ENCODE measurements around the gene GTPBP1. TPM values are rescaled to one million over a fixed set of nuclear protein-coding genes. Genes with fewer than 3 reads are reported as not detected.
A peak's percentile ranks its signal among the peaks of the same experiment; 100 is the strongest.

GTPBP1 gene
- total RNA-seq = 10 to 100 TPM; 82.4 TPM

DNA sequence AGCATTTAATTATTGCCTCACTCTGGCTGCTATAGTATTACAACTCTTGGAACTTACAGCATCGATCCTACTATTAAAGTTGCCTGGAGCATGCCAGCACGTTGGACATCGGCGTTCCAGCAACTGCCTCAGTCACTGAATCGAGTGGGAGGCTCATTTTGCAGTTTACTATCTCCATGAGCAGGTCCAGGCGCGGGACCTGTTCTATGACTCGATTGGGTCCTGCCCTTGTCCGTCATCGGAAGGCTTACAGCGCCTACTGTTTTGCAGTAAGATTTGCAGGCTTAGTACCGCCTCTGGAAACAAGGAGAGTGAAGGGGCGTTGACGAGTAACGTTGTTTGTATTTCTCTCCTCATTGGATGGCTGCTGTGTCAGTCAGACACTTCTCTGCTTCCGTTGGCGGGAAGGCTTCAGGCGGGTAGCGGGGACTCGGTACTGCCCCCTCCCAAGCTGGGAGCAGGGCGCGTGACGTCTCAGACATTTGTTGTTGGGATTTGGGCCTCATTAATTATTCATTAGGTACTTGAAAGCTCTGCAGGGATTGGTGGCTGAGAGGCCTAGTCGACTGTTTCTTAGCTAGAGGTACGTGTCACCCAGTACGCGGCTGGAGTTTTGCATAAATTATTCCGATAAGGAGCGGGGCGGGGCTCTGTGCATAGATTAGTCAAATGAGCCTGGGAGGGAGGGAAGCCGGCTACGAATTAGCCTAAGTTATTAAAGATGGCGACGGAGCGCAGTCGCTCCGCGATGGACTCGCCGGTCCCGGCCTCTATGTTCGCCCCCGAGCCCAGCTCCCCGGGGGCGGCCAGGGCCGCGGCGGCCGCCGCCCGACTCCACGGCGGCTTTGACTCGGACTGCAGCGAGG is at the start of gene GTPBP1:
TSS of gene GTPBP1 (plus strand) at position 710 of the 866 bp plus-strand sequence. CDS start at position 722, 12 bp downstream.
- Mint-ChIP-seq H3K4me1 (peaks cover 49% of the 10 kb centered on the region), H3K27me3 (no peaks in the 10 kb centered on the region), H3K4me3 (peak within 1 kb of the TSS; percentile 92), H3K9me3 (no peaks in the 10 kb centered on the region), H3K36me3 (peaks cover 32% of the 10 kb centered on the region), H3K27ac (peak within 1 kb of the TSS; percentile 96)
- peak; percentile 96 for DNase-seq

- H3K4me1 Mint-ChIP-seq = peaks cover 15% of the 10 kb centered on the region
- peak; percentile 88 for DNase-seq
- H3K36me3 Mint-ChIP-seq = peaks cover 2% of the 10 kb centered on the region
- H3K4me3 Mint-ChIP-seq = peak within 1 kb of the TSS; percentile 92
- no peaks in the 10 kb centered on the region for H3K9me3 Mint-ChIP-seq
- H3K27me3 Mint-ChIP-seq = no peaks in the 10 kb centered on the region
- peak within 1 kb of the TSS; percentile 98 for H3K27ac Mint-ChIP-seq
Observed at GRCh38 chr22:38656256-38657044, 49.3 kb upstream of the GTPBP1 start, which contains the start of the genes CBY1 and FAM227A. Gene CBY1 (plus strand): TSS chr22:38656638. CDS start chr22:38668055, 11,417 bp downstream. Gene FAM227A (minus strand): TSS chr22:38656392. CDS start chr22:38650168, 6,224 bp downstream.

GRCh38 chr22:38657045-38657909 is 48.5 kb upstream of the GTPBP1 start:
- Mint-ChIP-seq H3K36me3 (peaks cover 2% of the 10 kb centered on the region), H3K27me3 (no peaks in the 10 kb centered on the region), H3K4me1 (peaks cover 15% of the 10 kb centered on the region)

DNA sequence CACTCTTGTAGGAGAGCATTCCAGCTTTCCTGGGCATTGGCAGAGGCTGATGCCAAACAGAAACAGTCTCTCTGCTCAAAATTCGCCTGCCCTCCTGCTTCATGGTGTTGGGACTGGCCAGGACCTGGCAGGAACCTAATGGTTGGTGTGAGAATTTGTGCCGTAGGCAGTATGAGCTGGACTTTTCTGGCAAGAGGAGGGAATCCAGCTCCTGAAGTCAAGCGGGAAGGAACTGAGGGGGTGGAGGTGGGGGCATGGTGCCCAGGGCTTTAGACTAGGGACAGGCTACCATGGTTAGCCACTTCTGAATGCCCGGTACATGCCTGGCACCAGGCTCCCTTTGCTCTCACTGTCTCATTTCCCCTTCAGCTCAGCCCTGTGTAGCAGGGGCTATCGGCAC is 30.9 kb upstream of the GTPBP1 start:
- no peak overlapping the region for H3K4me3 Mint-ChIP-seq
- no peaks in the 10 kb centered on the region for H3K27me3 Mint-ChIP-seq
- no peaks in the 10 kb centered on the region for H3K9me3 Mint-ChIP-seq
- no peak for DNase-seq
- no peaks in the 10 kb centered on the region for H3K4me1 Mint-ChIP-seq
- no peak overlapping the region for H3K27ac Mint-ChIP-seq
- peaks cover 14% of the 10 kb centered on the region for H3K36me3 Mint-ChIP-seq

More at GRCh38 chr22:38657045-38657909, 48.5 kb upstream of the GTPBP1 start:
- peak overlapping the region; percentile 92 for H3K4me3 Mint-ChIP-seq
- DNase-seq = peak; percentile 52
- peak overlapping the region; percentile 98 for H3K27ac Mint-ChIP-seq
- H3K9me3 Mint-ChIP-seq = no peaks in the 10 kb centered on the region

GRCh38 chr22:38675833-38676232 is 29.9 kb upstream of the GTPBP1 start:
- Mint-ChIP-seq H3K4me3 (no peak overlapping the region), H3K4me1 (peaks cover 3% of the 10 kb centered on the region), H3K27me3 (no peaks in the 10 kb centered on the region), H3K27ac (no peak overlapping the region), H3K9me3 (no peaks in the 10 kb centered on the region), H3K36me3 (peaks cover 13% of the 10 kb centered on the region)
- no peak for DNase-seq

- Mint-ChIP-seq H3K27me3 (no peaks in the 10 kb centered on the region), H3K36me3 (peaks cover 39% of the 10 kb centered on the region), H3K27ac (peak within 1 kb of the TSS; percentile 93), H3K4me3 (peak within 1 kb of the TSS; percentile 91), H3K4me1 (peaks cover 19% of the 10 kb centered on the region), H3K9me3 (no peaks in the 10 kb centered on the region)
- DNase-seq = peak; percentile 89
Observed at GRCh38 chr22:38681582-38682335, 24.0 kb upstream of the GTPBP1 start, which contains the start of gene TOMM22. Gene TOMM22 (plus strand): TSS chr22:38681957. CDS start chr22:38681979, 22 bp downstream.

GRCh38 chr22:38684895-38685294 is 20.8 kb upstream of the GTPBP1 start:
- Mint-ChIP-seq H3K27me3 (no peaks in the 10 kb centered on the region), H3K4me1 (peaks cover 20% of the 10 kb centered on the region), H3K4me3 (no peak overlapping the region), H3K9me3 (no peaks in the 10 kb centered on the region), H3K36me3 (peaks cover 41% of the 10 kb centered on the region), H3K27ac (peak overlapping the region; percentile 65)
- DNase-seq = no peak

DNA sequence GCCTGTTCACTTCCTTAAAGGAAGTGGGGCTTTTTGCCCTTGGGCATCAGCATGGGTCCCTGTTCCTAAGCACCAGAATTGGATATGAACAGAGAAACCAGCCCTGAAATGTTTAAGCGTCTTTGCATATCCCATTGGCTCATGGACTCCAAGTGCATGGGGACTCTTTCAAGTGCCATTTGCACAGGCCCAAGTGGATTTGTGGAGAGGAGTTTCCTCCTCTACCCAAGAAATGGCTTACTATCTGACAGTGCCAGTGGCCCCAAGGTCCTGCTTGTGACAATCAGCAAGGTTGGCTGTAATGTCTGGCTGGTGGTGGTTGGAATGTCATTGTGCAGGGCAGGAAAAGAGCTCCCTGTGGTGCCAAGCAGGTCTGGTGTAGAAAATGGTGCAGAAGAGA is 20.0 kb upstream of the GTPBP1 start:
- Mint-ChIP-seq H3K27ac (peak overlapping the region; percentile 6), H3K27me3 (no peaks in the 10 kb centered on the region), H3K4me1 (peaks cover 18% of the 10 kb centered on the region), H3K9me3 (no peaks in the 10 kb centered on the region), H3K4me3 (no peak overlapping the region), H3K36me3 (peaks cover 42% of the 10 kb centered on the region)
- no peak for DNase-seq

- no peak for DNase-seq
- Mint-ChIP-seq H3K27ac (no peak overlapping the region), H3K9me3 (no peaks in the 10 kb centered on the region), H3K4me3 (no peak overlapping the region), H3K36me3 (peaks cover 28% of the 10 kb centered on the region), H3K27me3 (no peaks in the 10 kb centered on the region), H3K4me1 (peaks cover 14% of the 10 kb centered on the region)
Observed at GRCh38 chr22:38689651-38690050, 16.1 kb upstream of the GTPBP1 start.

GRCh38 chr22:38694049-38694448 is 11.7 kb upstream of the GTPBP1 start:
- peaks cover 47% of the 10 kb centered on the region for H3K4me1 Mint-ChIP-seq
- no peaks in the 10 kb centered on the region for H3K9me3 Mint-ChIP-seq
- H3K27ac Mint-ChIP-seq = peak overlapping the region; percentile 34
- peaks cover 49% of the 10 kb centered on the region for H3K36me3 Mint-ChIP-seq
- no peak for DNase-seq
- no peak overlapping the region for H3K4me3 Mint-ChIP-seq
- H3K27me3 Mint-ChIP-seq = no peaks in the 10 kb centered on the region

GRCh38 chr22:38694940-38695339 is 10.8 kb upstream of the GTPBP1 start:
- H3K36me3 Mint-ChIP-seq = peaks cover 57% of the 10 kb centered on the region
- peaks cover 53% of the 10 kb centered on the region for H3K4me1 Mint-ChIP-seq
- no peaks in the 10 kb centered on the region for H3K27me3 Mint-ChIP-seq
- H3K9me3 Mint-ChIP-seq = no peaks in the 10 kb centered on the region
- no peak for DNase-seq
- H3K27ac Mint-ChIP-seq = peak overlapping the region; percentile 39
- H3K4me3 Mint-ChIP-seq = peak overlapping the region; percentile 16

GRCh38 chr22:38696606-38697424 is 8.9 kb upstream of the GTPBP1 start:
- Mint-ChIP-seq H3K36me3 (peaks cover 58% of the 10 kb centered on the region), H3K9me3 (no peaks in the 10 kb centered on the region), H3K4me3 (peak overlapping the region; percentile 89), H3K27ac (peak overlapping the region; percentile 83), H3K4me1 (peaks cover 60% of the 10 kb centered on the region), H3K27me3 (no peaks in the 10 kb centered on the region)
- DNase-seq = peak; percentile 34

GRCh38 chr22:38697425-38698089 is 8.2 kb upstream of the GTPBP1 start:
- DNase-seq = no peak
- H3K4me3 Mint-ChIP-seq = peak overlapping the region; percentile 89
- H3K9me3 Mint-ChIP-seq = no peaks in the 10 kb centered on the region
- peaks cover 61% of the 10 kb centered on the region for H3K4me1 Mint-ChIP-seq
- peaks cover 58% of the 10 kb centered on the region for H3K36me3 Mint-ChIP-seq
- no peaks in the 10 kb centered on the region for H3K27me3 Mint-ChIP-seq
- H3K27ac Mint-ChIP-seq = peak overlapping the region; percentile 83

Measured in activated naive CD8-positive, alpha-beta T cell treated with anti-CD3 and anti-CD28 coated beads for 36 hours (primary cell).